Endodermal cell (in vitro differentiated cells): Measurements from ENCODE around the gene TPX2. TPM values are rescaled to one million over a fixed set of nuclear protein-coding genes. Genes with fewer than 3 reads are reported as not detected.

Experiments
- DNase-seq: peaks from one replicate; pipeline ENCODE4 v3.0.0-alpha.2; 2017
- H3K27ac ChIP-seq: 2 replicates; pipeline ENCODE4 v1.5.1; 2013; ENCODE audit warnings: mild to moderate bottlenecking, low read depth, low read length, moderate library complexity
- H3K27me3 ChIP-seq: 2 replicates; pipeline ENCODE4 v1.6.1; 2013; ENCODE audit warnings: mild to moderate bottlenecking, low read length, moderate library complexity; ENCODE audit not compliant: insufficient read depth, control insufficient read depth, poor library complexity, severe bottlenecking
- H3K36me3 ChIP-seq: 2 replicates; pipeline ENCODE4 v1.7.0; 2013; ENCODE audit warnings: mild to moderate bottlenecking, low read length, moderate library complexity; ENCODE audit not compliant: control insufficient read depth, insufficient read depth
- H3K4me1 ChIP-seq: one replicate; pipeline ENCODE4 v1.7.0; 2013; ENCODE audit warnings: low read length; ENCODE audit not compliant: control insufficient read depth, insufficient read depth
- H3K4me3 ChIP-seq: 2 replicates; pipeline ENCODE4 v1.5.1; 2013; ENCODE audit warnings: mild to moderate bottlenecking, low read length, moderate library complexity
- H3K9ac ChIP-seq: 2 replicates; pipeline ENCODE4 v1.6.1; 2013; ENCODE audit warnings: mild to moderate bottlenecking, low read length, moderate library complexity; ENCODE audit not compliant: poor library complexity, severe bottlenecking; ENCODE audit errors: extremely low read depth
- H3K9me3 ChIP-seq: 2 replicates; pipeline ENCODE4 v1.6.1; 2013; ENCODE audit warnings: mild to moderate bottlenecking, low read length, moderate library complexity; ENCODE audit not compliant: control insufficient read depth
- H3K27ac Mint-ChIP-seq: 2 replicates; pipeline ENCODE4 v1.8.0; 2020; ENCODE audit warnings: mixed read lengths
- H3K27me3 Mint-ChIP-seq: 2 replicates; pipeline ENCODE4 v1.8.0; 2021; ENCODE audit warnings: mild to moderate bottlenecking, mixed read lengths; ENCODE audit not compliant: insufficient read depth
- H3K36me3 Mint-ChIP-seq: 2 replicates; pipeline ENCODE4 v1.8.0; 2020; ENCODE audit warnings: low read depth, mixed read lengths
- H3K4me1 Mint-ChIP-seq: 2 replicates; pipeline ENCODE4 v1.8.0; 2020; ENCODE audit warnings: mixed read lengths
- H3K4me3 Mint-ChIP-seq: 2 replicates; pipeline ENCODE4 v1.8.0; 2020; ENCODE audit warnings: mild to moderate bottlenecking, moderate library complexity, mixed read lengths
- H3K9me3 Mint-ChIP-seq: 2 replicates; pipeline ENCODE4 v1.8.0; 2020; ENCODE audit warnings: mild to moderate bottlenecking, mixed read lengths
- CTCF ChIP-seq: fragments of 200-600 bp; sonication (generic); conservative IDR thresholded peaks from 2 replicates; pipeline ENCODE4 v1.5.0; 2021; ENCODE audit warnings: antibody characterized with exemption, mild to moderate bottlenecking
- WGBS, 2 experiments: methylation state at CpG; one replicate each; pipeline versions ENCODE4 v1.1.5 to v1.1.7; 2013; ENCODE audit warnings: missing lambda C conversion rate in 2 of 2, mixed read lengths in 1 of 2; ENCODE audit not compliant: insufficient coverage in 1 of 2, insufficient read length in 1 of 2; 5-methylcytosine and 5-hydroxymethylcytosine counted together
- total RNA-seq, 2 donors: library from RNA; stranded (reverse); fragmentation: NEBNext Ultra II Directional in 1 of 2; extraction: Animal tissue kit (Norgen Biotek cat#: 25700) in 1 of 2; gene quantifications; 2 replicates in 1 of 2; 3 replicates in 1 of 2; pipeline ENCODE4 v1.2.1, GENCODE V29; 2021

The TPX2 gene
- total RNA-seq, 2 donors from 2014 or later = 108 to 118 TPM

GRCh38 chr20:31710423-31711108 lies 28.5 kb upstream of the TPX2 start:
- WGBS, 2 experiments = 82 to 91% methylated on average over 3 to 5 of the region's 5 CpGs

GRCh38 chr20:31711179-31712111 lies 27.6 kb upstream of the TPX2 start:
- Histone ChIP-seq H3K9ac (peak overlapping the region; percentile 37), H3K4me3 (peak overlapping the region; percentile 35), H3K4me1 (peaks cover 28% of the 10 kb centered on the region), H3K9me3 (no peaks in the 10 kb centered on the region), H3K27ac (peak overlapping the region; percentile 4), H3K36me3 (peaks cover 38% of the 10 kb centered on the region), H3K27me3 (no peaks in the 10 kb centered on the region)
- DNase-seq = no peak
- peaks cover 63% of the 10 kb centered on the region for H3K4me1 Mint-ChIP-seq
- H3K4me3 Mint-ChIP-seq = no peak overlapping the region
- peak overlapping the region; percentile 88 for H3K27ac Mint-ChIP-seq
- no peak for TF ChIP-seq CTCF
- H3K36me3 Mint-ChIP-seq = peaks cover 57% of the 10 kb centered on the region
- no peaks in the 10 kb centered on the region for H3K27me3 Mint-ChIP-seq
- no peaks in the 10 kb centered on the region for H3K9me3 Mint-ChIP-seq

More at GRCh38 chr20:31710423-31711108, 28.5 kb upstream of the TPX2 start:
- H3K4me3 Mint-ChIP-seq = no peak overlapping the region
- H3K9me3 Mint-ChIP-seq = no peaks in the 10 kb centered on the region
- H3K4me1 ChIP-seq = peaks cover 28% of the 10 kb centered on the region
- TF ChIP-seq CTCF = no peak
- H3K4me3 ChIP-seq = no peak overlapping the region
- peaks cover 42% of the 10 kb centered on the region for H3K36me3 ChIP-seq
- H3K27me3 Mint-ChIP-seq = no peaks in the 10 kb centered on the region
- no peak overlapping the region for H3K9ac ChIP-seq
- H3K27ac ChIP-seq = no peak overlapping the region
- H3K9me3 ChIP-seq = no peaks in the 10 kb centered on the region
- peaks cover 56% of the 10 kb centered on the region for H3K4me1 Mint-ChIP-seq
- no peaks in the 10 kb centered on the region for H3K27me3 ChIP-seq
- H3K36me3 Mint-ChIP-seq = peaks cover 49% of the 10 kb centered on the region
- no peak overlapping the region for H3K27ac Mint-ChIP-seq
- no peak for DNase-seq

GRCh38 chr20:31712112-31712553 lies 27.0 kb upstream of the TPX2 start:
- Histone ChIP-seq H3K9me3 (no peaks in the 10 kb centered on the region), H3K27me3 (no peaks in the 10 kb centered on the region), H3K27ac (peak overlapping the region; percentile 4), H3K36me3 (peaks cover 38% of the 10 kb centered on the region), H3K9ac (peak overlapping the region; percentile 37), H3K4me1 (peaks cover 31% of the 10 kb centered on the region), H3K4me3 (peak overlapping the region; percentile 35)
- 65 to 74% methylated on average over 4 to 5 of the region's 5 CpGs for WGBS, 2 experiments
- Mint-ChIP-seq H3K4me3 (no peak overlapping the region), H3K9me3 (no peaks in the 10 kb centered on the region), H3K4me1 (peaks cover 70% of the 10 kb centered on the region), H3K36me3 (peaks cover 56% of the 10 kb centered on the region), H3K27me3 (no peaks in the 10 kb centered on the region), H3K27ac (peak overlapping the region; percentile 88)
- DNase-seq = no peak
- TF ChIP-seq CTCF = no peak
